DND-41 (cell line): Measurements from ENCODE around the gene GALNT4.

Experiments used
- EZH2 ChIP-seq: IDR thresholded peaks from 3 replicates; pipeline ENCODE4 v1.6.1; 2012; ENCODE audit warnings: borderline replicate concordance, low read depth, mild to moderate bottlenecking, moderate library complexity, low read length, inconsistent platforms; ENCODE audit not compliant: severe bottlenecking
- TF ChIP-seq, protein P1 (sequence below): IDR thresholded peaks from 2 replicates; pipeline ENCODE4 v1.5.1; 2012; ENCODE audit warnings: borderline replicate concordance, low read length, moderate library complexity, mild to moderate bottlenecking; ENCODE audit not compliant: poor library complexity, severe bottlenecking; ENCODE audit errors: extremely low read depth

DNA sequence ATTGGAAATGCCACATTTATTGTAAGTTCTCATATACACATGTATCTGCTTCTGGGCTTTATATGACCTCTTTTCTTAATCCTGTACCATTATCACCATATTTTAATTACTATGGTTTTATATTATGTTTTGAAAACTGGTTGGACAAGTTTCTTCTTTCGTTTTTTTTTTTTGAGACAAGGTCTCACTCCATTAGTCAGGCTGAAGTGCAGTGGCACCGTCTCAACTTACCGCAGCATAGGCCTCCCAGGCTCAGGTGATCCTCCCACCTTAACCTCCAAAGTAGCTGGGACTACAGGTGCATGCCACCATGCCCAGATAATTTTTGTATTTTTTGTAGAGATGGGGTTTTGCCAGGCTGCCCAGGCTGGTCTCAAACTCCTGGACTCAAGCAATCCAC is 44.6 kb downstream of the GALNT4 start:
- TF ChIP-seq, protein P1, sequence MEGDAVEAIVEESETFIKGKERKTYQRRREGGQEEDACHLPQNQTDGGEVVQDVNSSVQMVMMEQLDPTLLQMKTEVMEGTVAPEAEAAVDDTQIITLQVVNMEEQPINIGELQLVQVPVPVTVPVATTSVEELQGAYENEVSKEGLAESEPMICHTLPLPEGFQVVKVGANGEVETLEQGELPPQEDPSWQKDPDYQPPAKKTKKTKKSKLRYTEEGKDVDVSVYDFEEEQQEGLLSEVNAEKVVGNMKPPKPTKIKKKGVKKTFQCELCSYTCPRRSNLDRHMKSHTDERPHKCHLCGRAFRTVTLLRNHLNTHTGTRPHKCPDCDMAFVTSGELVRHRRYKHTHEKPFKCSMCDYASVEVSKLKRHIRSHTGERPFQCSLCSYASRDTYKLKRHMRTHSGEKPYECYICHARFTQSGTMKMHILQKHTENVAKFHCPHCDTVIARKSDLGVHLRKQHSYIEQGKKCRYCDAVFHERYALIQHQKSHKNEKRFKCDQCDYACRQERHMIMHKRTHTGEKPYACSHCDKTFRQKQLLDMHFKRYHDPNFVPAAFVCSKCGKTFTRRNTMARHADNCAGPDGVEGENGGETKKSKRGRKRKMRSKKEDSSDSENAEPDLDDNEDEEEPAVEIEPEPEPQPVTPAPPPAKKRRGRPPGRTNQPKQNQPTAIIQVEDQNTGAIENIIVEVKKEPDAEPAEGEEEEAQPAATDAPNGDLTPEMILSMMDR = no peak
- no peak for TF ChIP-seq EZH2
